Stimulated activated CD4-positive, alpha-beta T cell treated with anti-CD3 and anti-CD28 coated beads, Interleukin-15, amount 100 ng/mL, for 24 hours (primary cell): ENCODE measurements around the gene NFATC1.

ENCODE experiments used
- DNase-seq: peaks from one replicate; pipeline ENCODE4 v3.0.0-alpha.2; 2020

The NFATC1 gene

DNA sequence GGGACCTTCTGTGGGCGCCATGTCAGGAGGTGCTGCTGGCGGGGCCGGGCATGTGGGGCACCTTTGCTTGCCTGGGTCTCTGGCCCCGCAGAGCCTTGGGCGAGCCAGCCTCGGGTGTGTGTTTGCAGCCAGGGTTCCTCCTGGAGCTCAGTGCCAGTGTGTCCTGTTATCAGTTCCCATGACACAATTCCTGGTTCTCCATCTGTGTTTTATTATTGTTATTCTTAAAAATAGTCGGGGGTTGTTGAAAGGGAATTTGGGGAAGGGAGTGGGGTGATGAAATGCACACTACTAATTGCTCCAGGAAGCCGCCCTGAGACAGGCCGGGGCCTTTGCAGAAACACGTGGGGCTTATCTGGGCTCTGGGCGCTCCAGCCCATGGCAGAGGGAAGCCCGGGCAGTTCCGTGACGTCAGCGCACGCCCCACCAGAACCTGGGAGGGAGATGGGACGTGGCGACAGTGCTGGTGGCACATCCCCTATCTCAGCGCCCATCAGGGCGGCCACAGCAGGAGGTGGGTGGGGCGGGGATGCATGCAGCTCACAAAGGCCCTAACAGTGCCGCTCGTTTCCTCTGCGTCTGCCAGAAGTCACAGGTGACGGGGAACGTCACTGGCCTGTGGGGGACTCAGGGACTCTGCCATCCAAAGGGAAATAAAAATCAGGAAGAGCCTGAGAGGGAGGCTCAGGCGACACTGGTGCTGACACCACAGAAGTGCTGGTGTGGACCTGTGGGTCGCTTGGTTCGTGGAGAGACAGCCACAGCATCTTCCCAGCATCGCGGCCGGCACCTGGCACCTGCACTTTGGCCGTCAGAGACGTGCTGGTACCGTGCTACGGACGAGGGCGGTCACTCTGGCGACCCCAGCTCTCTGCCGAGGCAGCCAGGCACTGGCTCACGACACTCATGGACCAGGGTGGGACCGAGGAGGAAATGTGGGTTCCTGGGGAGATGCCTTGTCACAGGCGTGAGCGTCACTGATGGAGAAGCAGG is 131.0 kb downstream of the NFATC1 start:
- peak; percentile 69 for DNase-seq

DNA sequence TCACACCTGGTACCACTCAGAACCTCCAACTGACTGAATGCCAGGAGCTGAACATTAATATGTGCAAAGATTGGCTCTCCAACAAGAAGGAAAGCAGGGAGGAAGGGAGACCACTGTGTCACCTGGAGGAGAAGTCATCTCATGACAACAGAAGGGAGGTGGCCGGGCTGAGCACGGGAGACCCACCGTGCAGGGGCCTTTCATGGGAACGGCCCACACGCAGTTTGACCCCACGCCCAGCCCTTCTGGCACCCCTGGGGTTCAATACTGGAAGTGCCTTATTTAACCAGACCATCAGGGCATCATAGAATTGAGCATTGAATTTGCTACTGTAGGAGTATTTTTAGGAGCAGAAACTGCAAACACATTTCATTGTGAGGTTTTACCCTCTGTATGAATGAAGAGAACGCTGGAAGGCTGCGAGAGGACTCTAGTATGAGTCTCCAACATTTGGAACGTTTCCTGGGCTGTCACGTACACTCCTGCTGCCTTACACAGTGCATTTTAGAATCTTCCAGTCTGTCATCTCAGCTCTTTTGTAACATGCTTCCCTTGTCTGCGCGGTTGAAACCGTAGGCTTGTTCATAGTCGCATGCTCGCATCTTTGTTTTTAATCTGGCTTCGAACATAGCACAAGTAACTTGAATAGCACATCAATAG is 132.1 kb downstream of the NFATC1 start:
- DNase-seq: no peak

GRCh38 chr18:79528316-79528695 is 132.6 kb downstream of the NFATC1 start:
- no peak for DNase-seq

GRCh38 chr18:79528846-79529245 is 133.1 kb downstream of the NFATC1 start:
- peak; percentile 83 for DNase-seq

GRCh38 chr18:79529296-79529695 is 133.6 kb downstream of the NFATC1 start:
- no peak for DNase-seq

DNA sequence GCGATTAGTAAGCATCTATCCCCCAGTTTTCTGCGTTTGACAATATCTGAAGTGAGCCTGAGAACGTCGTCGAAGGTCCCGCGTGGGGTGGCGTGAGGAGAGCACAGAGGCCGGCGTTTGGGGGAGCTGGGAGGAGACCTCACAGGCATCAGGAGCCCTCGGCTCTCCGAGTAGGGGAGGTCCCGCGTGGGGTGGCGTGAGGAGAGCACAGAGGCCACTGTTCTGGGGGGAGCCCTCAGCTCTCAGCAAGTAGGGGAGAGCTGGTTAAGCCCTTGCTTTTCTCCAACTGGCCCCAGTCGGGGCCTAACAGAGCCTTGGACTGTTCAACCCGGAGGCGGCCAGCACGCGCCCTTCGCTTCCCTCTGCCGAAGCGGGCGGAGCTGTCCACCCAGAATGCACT is 134.3 kb downstream of the NFATC1 start:
- no peak for DNase-seq

DNA sequence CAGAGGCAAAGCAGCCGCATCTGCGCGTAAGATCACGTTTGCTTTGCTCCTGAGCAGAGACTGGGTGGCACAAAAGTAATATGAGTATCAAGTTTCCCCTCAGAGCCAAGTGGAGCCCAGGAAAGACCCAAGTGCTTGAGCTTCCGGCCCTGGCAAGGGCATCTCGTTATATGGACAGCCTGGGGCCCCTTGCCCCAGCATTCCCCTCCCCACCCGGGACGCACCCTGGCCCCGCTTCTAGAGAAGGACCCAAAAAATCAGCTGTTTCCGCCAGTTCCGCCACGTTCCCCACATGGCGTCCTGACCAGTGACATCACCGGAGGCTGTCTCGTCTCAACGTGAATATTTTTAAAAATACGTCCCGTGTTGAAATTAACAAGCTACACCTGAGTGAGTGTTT is 135.1 kb downstream of the NFATC1 start:
- DNase-seq: no peak

DNA sequence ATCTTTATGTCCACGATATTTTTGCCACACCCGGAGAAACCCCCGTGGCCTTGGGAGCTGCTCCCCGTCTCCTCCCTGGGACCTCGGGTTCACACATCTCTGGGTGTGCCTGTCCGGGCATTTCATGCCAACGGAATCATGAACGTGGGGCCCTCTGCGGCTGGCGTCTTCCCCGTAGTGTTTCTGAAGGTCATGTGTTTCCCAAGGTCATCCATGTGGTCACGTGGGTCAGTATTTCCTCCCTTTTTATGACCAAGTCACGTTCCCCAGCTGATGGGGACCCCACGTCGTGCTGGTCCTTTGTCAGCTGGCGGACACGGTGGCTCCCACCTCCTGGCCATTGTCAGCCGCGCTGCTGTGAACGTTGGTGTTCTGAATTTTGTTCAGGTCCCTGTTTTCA is 135.7 kb downstream of the NFATC1 start:
- DNase-seq: no peak

DNA sequence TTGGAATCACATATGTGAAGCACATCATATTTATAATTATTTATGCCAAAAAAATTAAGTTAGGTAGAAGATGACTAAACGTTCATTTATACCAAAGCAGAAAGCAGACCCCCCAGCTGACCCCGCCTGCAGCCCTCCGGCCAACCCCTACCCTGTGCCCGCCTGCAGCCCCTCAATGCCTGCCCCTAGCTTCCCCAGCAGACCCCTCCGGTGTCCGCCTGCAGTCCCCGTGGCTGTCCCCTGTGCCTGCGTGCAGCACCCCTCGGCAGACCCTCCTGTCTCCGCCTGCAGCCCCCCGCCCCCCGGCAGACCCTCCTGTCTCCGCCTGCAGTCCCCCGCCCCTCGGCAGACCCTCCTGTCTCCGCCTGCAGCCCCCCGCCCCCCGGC is 136.2 kb downstream of the NFATC1 start:
- DNase-seq: no peak

DNA sequence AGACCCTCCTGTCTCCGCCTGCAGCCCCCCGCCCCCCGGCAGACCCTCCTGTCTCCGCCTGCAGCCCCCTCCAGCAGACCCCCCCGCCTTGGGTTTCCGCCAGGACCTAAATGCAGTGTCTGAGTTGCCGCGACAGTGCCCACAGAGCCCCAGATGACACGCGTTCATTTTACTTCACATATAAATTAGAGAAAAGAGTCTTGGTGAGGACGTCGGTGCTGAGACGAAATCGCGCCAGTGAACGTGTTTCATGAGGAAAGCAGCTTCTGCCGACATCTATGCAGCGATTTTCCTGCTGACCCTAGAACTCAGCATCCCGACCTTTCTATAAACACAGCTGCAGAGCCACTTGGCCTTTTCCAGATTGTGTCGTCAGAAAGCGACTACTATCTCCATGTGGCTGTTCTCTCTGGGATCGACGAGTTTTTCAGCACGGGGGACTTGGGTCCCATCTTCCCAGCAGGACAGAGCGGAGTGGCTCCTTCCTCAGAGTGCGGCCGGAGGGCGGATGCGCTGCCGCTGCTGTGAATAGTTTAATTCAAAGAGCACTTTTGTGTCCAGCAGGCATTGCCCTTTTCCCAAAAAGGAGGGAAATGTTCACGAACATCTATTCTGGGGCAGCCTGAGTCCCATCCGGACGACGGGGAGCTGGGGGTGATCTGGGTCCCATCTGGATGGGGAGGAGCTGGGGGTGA is 136.7 kb downstream of the NFATC1 start:
- no peak for DNase-seq

GRCh38 chr18:79533146-79533545 is 137.4 kb downstream of the NFATC1 start:
- DNase-seq: no peak

- DNase-seq: no peak
Observed at GRCh38 chr18:79533591-79533990, 137.9 kb downstream of the NFATC1 start.

DNA sequence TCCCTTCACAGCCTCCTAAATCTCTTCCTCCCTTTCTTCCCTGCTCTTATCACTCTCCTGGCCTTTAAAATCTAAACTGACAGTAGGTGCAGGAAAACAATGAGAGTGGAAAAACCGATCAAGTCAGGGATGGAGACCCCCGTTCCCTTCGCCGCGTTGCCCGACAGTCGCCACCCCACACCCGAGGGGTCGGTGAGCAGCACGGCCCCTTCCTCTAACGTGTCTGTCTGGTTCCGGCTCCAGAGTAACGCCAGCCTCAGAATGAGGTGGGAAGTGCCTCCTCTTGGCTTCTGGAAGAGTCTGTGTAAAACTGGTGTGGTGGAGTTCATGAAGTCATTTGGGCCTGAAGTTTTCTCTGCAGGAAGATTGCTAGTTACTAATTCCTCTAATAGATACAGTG is 138.6 kb downstream of the NFATC1 start:
- no peak for DNase-seq

GRCh38 chr18:79537758-79538157 is 142.0 kb downstream of the NFATC1 start:
- no peak for DNase-seq

GRCh38 chr18:79538635-79539034 is 142.9 kb downstream of the NFATC1 start:
- no peak for DNase-seq

DNA sequence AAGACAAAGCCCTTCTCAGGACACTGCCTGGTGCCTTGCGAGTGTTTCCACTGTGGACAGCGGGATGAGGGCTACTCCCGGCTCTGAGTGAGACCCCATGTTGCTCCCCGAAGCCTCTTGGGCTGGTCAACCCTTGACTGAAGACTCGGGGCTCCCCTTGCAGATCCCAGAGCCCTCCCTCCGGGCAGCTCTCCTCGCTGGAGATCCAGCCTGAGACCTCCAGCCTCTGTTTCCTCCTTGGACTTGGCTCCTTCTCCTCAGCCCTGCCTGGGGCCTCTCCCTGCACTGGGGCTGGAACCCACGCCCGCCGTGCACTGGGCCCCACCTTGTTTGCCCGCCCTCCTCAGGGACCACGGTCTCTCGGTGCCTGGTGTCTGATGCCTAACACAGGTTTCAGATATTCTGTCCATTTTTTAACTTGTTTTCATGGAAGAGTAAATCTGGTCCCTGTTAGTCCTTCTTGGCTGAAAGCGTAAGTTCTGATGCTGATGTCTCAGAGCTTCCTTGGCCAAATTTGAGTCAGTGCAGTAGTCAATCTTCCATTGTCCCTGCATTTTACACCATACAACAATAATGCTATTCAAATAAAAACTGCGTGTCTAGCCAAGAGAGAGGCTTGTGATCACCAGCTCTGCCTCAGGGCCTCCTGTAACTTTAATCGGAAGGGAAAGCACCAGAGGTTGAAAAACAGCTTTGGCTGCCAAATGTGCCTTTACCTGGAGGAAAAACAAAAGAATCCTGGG is 144.6 kb downstream of the NFATC1 start:
- DNase-seq: no peak

DNA sequence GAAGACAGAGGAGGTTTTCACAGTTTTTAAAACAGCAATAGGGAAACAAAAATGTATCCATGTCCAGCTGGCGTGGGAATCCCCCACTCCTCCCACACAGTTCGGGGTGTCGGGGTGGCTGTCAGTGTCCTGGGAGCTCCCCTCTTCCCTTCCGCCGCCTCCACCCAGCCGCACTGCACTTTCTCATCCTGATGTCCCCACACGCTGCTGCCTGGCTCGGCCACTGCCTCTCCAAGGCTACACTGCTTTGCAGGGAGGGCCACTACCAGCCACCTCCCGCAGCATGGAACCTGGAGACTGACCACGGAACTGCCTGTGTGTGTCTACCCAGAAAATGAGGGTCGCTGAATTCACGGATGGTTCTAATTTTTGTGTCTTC is 145.2 kb downstream of the NFATC1 start:
- no peak for DNase-seq

DNA sequence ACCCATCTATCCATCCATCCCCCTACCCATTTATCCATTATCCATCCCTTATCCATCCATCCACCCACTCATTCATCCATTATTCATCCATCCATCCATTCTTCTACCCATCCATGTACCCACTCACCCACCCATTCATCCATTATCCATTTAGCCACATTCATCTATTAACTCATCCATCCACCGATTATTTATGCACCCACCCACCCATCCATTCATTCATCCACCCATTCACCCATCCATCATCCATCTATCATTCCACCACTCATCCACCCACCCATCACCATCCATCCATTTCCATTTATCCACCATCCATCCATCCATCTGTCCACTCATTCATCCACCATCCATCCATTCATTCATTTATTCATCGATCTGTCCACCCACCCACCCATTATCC is 146.5 kb downstream of the NFATC1 start:
- no peak for DNase-seq

- DNase-seq: no peak
Observed at GRCh38 chr18:79542876-79543750, 147.4 kb downstream of the NFATC1 start.

- DNase-seq: no peak
Observed at GRCh38 chr18:79543861-79544385, 148.2 kb downstream of the NFATC1 start.

GRCh38 chr18:79544386-79544963 is 148.7 kb downstream of the NFATC1 start:
- DNase-seq: no peak
